Epithelial cell of esophagus (primary cell): ENCODE results near the gene IRGC.

ENCODE experiments used
- DNase-seq: peaks from one replicate; pipeline ENCODE4 v3.0.0; 2010; ENCODE audit warnings: low read depth
- H3K4me3 ChIP-seq: 2 replicates; pipeline ENCODE4 v1.5.1; 2011; ENCODE audit warnings: mild to moderate bottlenecking, low read length, control low read depth
- CTCF ChIP-seq: IDR thresholded peaks from 2 replicates; pipeline ENCODE4 v1.5.1; 2011; ENCODE audit warnings: low read depth, mild to moderate bottlenecking, low read length, control low read depth, inconsistent platforms; ENCODE audit not compliant: insufficient read depth; ENCODE audit errors: missing control alignments

The IRGC gene, protein sequence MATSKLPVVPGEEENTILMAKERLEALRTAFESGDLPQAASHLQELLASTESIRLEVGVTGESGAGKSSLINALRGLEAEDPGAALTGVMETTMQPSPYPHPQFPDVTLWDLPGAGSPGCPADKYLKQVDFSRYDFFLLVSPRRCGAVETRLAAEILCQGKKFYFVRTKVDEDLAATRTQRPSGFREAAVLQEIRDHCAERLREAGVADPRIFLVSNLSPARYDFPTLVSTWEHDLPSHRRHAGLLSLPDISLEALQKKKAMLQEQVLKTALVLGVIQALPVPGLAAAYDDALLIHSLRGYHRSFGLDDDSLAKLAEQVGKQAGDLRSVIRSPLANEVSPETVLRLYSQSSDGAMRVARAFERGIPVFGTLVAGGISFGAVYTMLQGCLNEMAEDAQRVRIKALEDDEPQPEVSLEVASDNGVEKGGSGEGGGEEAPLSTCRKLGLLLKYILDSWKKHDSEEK

GRCh38 chr19:43715776-43716175 is at the start of gene IRGC:
Gene IRGC (plus strand): TSS chr19:43716076. CDS start chr19:43718559, 2,483 bp downstream.
- TF ChIP-seq CTCF = no peak
- no peak within 1 kb of the TSS for H3K4me3 ChIP-seq
- no peak for DNase-seq

GRCh38 chr19:43667126-43667875 is 48.6 kb upstream of the IRGC start:
- no peak for TF ChIP-seq CTCF
- H3K4me3 ChIP-seq = peak overlapping the region; percentile 45
- no peak for DNase-seq

GRCh38 chr19:43667876-43668405 is 47.9 kb upstream of the IRGC start:
- TF ChIP-seq CTCF = no peak
- no peak for DNase-seq
- peak overlapping the region; percentile 45 for H3K4me3 ChIP-seq

DNA sequence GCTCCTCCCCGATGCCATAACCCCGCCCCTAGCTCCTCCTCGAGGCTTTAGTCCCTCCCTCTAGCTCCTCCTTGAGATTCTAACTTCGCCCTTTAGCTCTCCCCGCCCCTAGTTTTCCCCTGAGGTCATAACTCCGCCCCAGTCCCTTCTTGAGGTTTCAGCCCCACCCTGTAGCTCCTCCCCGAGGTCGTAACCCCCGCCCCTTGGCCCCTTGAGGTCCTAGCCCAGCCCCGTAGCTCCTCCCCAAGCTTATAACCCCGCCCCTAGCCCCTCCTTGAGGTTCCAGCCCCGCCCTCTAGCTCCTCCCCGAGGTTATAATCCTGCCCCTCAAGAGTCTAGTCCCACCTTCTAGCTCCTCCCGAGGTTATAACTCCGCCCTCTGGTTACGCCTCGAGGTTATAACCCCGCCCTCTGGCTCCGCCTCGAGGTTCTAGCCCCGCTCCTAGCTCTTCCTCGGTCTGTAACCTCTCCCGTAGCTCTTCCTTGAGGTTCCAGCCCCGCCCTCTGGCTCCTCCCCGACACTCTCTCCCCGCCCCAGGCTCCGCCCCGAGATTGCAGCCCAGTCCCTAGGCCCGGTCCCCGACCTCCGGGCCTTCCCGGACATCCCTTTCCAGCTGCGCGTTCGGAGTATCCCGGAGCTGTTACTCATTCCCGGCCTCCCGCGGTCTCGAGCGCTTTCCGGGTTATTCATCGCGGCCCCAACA is 47.3 kb upstream of the IRGC start:
- DNase-seq = peak; percentile 100
- H3K4me3 ChIP-seq = peak overlapping the region; percentile 63
- no peak for TF ChIP-seq CTCF

GRCh38 chr19:43672061-43672679 is 43.7 kb upstream of the IRGC start:
- no peak overlapping the region for H3K4me3 ChIP-seq
- no peak for DNase-seq
- TF ChIP-seq CTCF = no peak

- H3K4me3 ChIP-seq = no peak overlapping the region
- no peak for DNase-seq
- TF ChIP-seq CTCF = no peak
These were observed 42.2 kb upstream of the IRGC start for GRCh38 chr19:43673637-43674036.
